B cell (primary cell): Measurements from ENCODE around the gene XRCC6. TPM values are rescaled to one million over a fixed set of nuclear protein-coding genes. Genes with fewer than 3 reads are reported as not detected.
A peak's percentile ranks its signal among the peaks of the same experiment; 100 is the strongest.

Experiments
- ATAC-seq: fragments of 200-7000 bp; cut with Tn5 transposase; one replicate; pipeline ENCODE4 v1.10.0; 2021; ENCODE audit warnings: low read depth, mild to moderate bottlenecking, moderate number of reproducible peaks, moderate library complexity
- CTCF ChIA-PET: fragments of 350-600 bp; sonication (Branson Sonifier 250); formaldehyde crosslinking; loops from one replicate; lab custom pipeline; 2021; ENCODE audit warnings: antibody characterized with exemption, inconsistent platforms; lab: Charles Lee
- POLR2A ChIA-PET: fragments of 350-600 bp; sonication (Branson Sonifier 250); formaldehyde crosslinking; loops from one replicate; lab custom pipeline; 2021; ENCODE audit warnings: antibody characterized with exemption; lab: Charles Lee
- DNase-seq: peaks from one replicate; pipeline ENCODE4 v3.0.0; 2013
- H2AFZ ChIP-seq: 2 replicates; pipeline ENCODE4 v1.6.1; 2012; ENCODE audit warnings: mild to moderate bottlenecking, low read depth, low read length; ENCODE audit not compliant: insufficient read depth, poor library complexity, severe bottlenecking
- H3K27ac ChIP-seq, 2 donors: 1 replicate in 1 of 2; 2 replicates in 1 of 2; pipeline ENCODE4 v1.5.1; 2012 to 2013; ENCODE audit warnings: low read length in 2 of 2, mild to moderate bottlenecking in 2 of 2, moderate library complexity in 1 of 2
- H3K27me3 ChIP-seq, 4 experiments: fragments of 200-600 bp in 1 of 4; sonication (generic) in 1 of 4; replicated peaks in 1 of 4; 1 replicate in 2 of 4; 2 replicates in 2 of 4; pipeline versions ENCODE4 v1.6.1 to v1.7.0; 2013 to 2016; ENCODE audit warnings: low read length in 3 of 4, mild to moderate bottlenecking in 2 of 4, mixed read lengths in 1 of 4, moderate library complexity in 1 of 4; ENCODE audit not compliant: insufficient read depth in 4 of 4, control insufficient read depth in 3 of 4; ENCODE audit errors: control extremely low read depth in 1 of 4
- H3K36me3 ChIP-seq, 2 experiments: replicated peaks in 1 of 2; 1 replicate in 1 of 2; 2 replicates in 1 of 2; pipeline versions ENCODE4 v1.6.1 to v1.7.1; 2013; ENCODE audit warnings: low read length in 1 of 2; ENCODE audit not compliant: insufficient read depth in 2 of 2, control insufficient read depth in 1 of 2; ENCODE audit errors: control extremely low read depth in 1 of 2, extremely low read depth in 1 of 2
- H3K4me1 ChIP-seq, 2 donors: fragments of 200-600 bp in 1 of 2; sonication (generic) in 1 of 2; 1 replicate in 1 of 2; 2 replicates in 1 of 2; pipeline versions ENCODE4 v1.5.1 to v1.6.1; 2013 to 2017; ENCODE audit warnings: low read length in 2 of 2; ENCODE audit not compliant: control insufficient read depth in 2 of 2, insufficient read depth in 2 of 2
- H3K4me2 ChIP-seq: replicated peaks from 2 replicates; pipeline ENCODE3; 2012; ENCODE audit warnings: mild to moderate bottlenecking, low read depth, low read length; ENCODE audit not compliant: poor library complexity, severe bottlenecking
- H3K4me3 ChIP-seq, 5 experiments: fragments of 200-600 bp in 1 of 5; sonication (generic) in 1 of 5; 1 replicate in 3 of 5; 2 replicates in 2 of 5; pipeline versions ENCODE4 v1.5.1 to v1.7.0; 2011 to 2016; ENCODE audit warnings: low read length in 4 of 5, mild to moderate bottlenecking in 4 of 5, low read depth in 2 of 5, control low read depth in 1 of 5, moderate library complexity in 1 of 5; ENCODE audit not compliant: insufficient read depth in 1 of 5; ENCODE audit errors: control extremely low read depth in 1 of 5, extremely low read depth in 1 of 5
- H3K79me2 ChIP-seq: fragments of 200-600 bp; sonication (generic); one replicate; pipeline ENCODE4 v1.6.0; 2016; ENCODE audit warnings: low read length; ENCODE audit not compliant: control insufficient read depth, insufficient read depth
- H3K9ac ChIP-seq: fragments of 200-600 bp; sonication (generic); 2 replicates; pipeline ENCODE4 v1.6.1; 2017; ENCODE audit warnings: mild to moderate bottlenecking, low read length, moderate library complexity
- H3K9me3 ChIP-seq, 3 donors: one replicate each; pipeline versions ENCODE4 v1.6.1 to v1.7.1; 2013; ENCODE audit warnings: low read length in 2 of 3; ENCODE audit not compliant: control insufficient read depth in 2 of 3, insufficient read depth in 1 of 3; ENCODE audit errors: control extremely low read depth in 1 of 3
- H4K20me1 ChIP-seq: 2 replicates; pipeline ENCODE4 v1.6.0; 2012; ENCODE audit warnings: mild to moderate bottlenecking, low read length; ENCODE audit not compliant: insufficient read depth, control insufficient read depth, poor library complexity, severe bottlenecking
- H3K27ac Mint-ChIP-seq: one replicate; pipeline ENCODE4 v1.8.0; 2021; ENCODE audit warnings: mixed read lengths
- H3K27me3 Mint-ChIP-seq: one replicate; pipeline ENCODE4 v1.8.0; 2021; ENCODE audit warnings: mixed read lengths
- H3K4me1 Mint-ChIP-seq: one replicate; pipeline ENCODE4 v1.8.0; 2021; ENCODE audit warnings: mixed read lengths
- H3K4me3 Mint-ChIP-seq: one replicate; pipeline ENCODE4 v1.8.0; 2021; ENCODE audit warnings: mixed read lengths
- H3K9me3 Mint-ChIP-seq: one replicate; pipeline ENCODE4 v1.8.0; 2022; ENCODE audit warnings: mixed read lengths; ENCODE audit not compliant: insufficient read depth
- EZH2 ChIP-seq: IDR thresholded peaks from 2 replicates; pipeline ENCODE4 v1.6.1; 2012; ENCODE audit warnings: borderline replicate concordance, low read depth, mild to moderate bottlenecking, moderate library complexity, low read length; ENCODE audit not compliant: insufficient read depth, poor library complexity, severe bottlenecking
- WGBS: methylation state at CpG from one replicate; pipeline ENCODE4 v1.1.5; 2013; ENCODE audit warnings: missing lambda C conversion rate; ENCODE audit not compliant: insufficient coverage; 5-methylcytosine and 5-hydroxymethylcytosine counted together
- intact Hi-C: fragments of 100-400 bp; cut with micrococcal nuclease; formaldehyde crosslinking; loops from one replicate; pipeline ENCODE4 v1.10.0; 2022
- polyA plus RNA-seq: library from polyadenylated mRNA; depleted of rRNA; stranded (reverse); fragments of >200 nt; gene quantifications from 2 replicates; pipeline ENCODE4 v1.2.3, GENCODE V29; 2012
- total RNA-seq, 2 donors: library from RNA; stranded (reverse); fragments of 120-200 nt in 1 of 2; gene quantifications; 1 replicate in 1 of 2; 2 replicates in 1 of 2; pipeline versions ENCODE4 v1.2.3 to v1.2.4, GENCODE V29; 2013 to 2022
- TF ChIP-seq, protein P1 (sequence below): fragments of 200-600 bp; IDR thresholded peaks from one replicate; pipeline ENCODE4 v1.8.0; 2022; ENCODE audit warnings: antibody characterized with exemption, mild to moderate bottlenecking

Gene XRCC6
- total and polyA plus RNA-seq, 2 donors (not counting 1 experiment from before 2014, with no cell fraction given) = 55.4 to 180 TPM

- Histone ChIP-seq H4K20me1 (peaks cover 54% of the 10 kb centered on the region), H3K9me3 (no peaks in the 10 kb centered on the region), H3K4me3 (peak overlapping the region; percentile 43 to 84 (median 74)), H3K36me3 (peaks cover 4 to 31% of the 10 kb centered on the region in 2 experiments), H3K9ac (peak overlapping the region; percentile 82), H3K27me3 (no peaks in the 10 kb centered on the region), H3K27ac (peak overlapping the region; percentile 92), H3K4me1 (peaks cover 13 to 19% of the 10 kb centered on the region in 2 donors), H3K4me2 (peak overlapping the region; percentile 73), H3K79me2 (peaks cover 100% of the 10 kb centered on the region), H2AFZ (peak overlapping the region; percentile 67)
- ATAC-seq (peak; percentile 90), DNase-seq (peak; percentile 93)
- H3K4me1 Mint-ChIP-seq = peaks cover 19% of the 10 kb centered on the region
- peak overlapping the region; percentile 96 for H3K27ac Mint-ChIP-seq
- intact Hi-C loops = no loop called here
- H3K4me3 Mint-ChIP-seq = peak overlapping the region; percentile 96
- 30% methylated on average over 44 of the region's 50 CpGs for WGBS
- no peaks in the 10 kb centered on the region for H3K27me3 Mint-ChIP-seq
- POLR2A ChIA-PET = interaction anchor here (0.9 to 1.0 kb wide), 2 partner anchors 65 to 244 kb away, joined by 3 to 4 read pairs; partner anchors contain the start of gene TNFRSF13C
- H3K9me3 Mint-ChIP-seq = no peaks in the 10 kb centered on the region
- TF ChIP-seq EZH2 = no peak
- TF ChIP-seq, protein P1, sequence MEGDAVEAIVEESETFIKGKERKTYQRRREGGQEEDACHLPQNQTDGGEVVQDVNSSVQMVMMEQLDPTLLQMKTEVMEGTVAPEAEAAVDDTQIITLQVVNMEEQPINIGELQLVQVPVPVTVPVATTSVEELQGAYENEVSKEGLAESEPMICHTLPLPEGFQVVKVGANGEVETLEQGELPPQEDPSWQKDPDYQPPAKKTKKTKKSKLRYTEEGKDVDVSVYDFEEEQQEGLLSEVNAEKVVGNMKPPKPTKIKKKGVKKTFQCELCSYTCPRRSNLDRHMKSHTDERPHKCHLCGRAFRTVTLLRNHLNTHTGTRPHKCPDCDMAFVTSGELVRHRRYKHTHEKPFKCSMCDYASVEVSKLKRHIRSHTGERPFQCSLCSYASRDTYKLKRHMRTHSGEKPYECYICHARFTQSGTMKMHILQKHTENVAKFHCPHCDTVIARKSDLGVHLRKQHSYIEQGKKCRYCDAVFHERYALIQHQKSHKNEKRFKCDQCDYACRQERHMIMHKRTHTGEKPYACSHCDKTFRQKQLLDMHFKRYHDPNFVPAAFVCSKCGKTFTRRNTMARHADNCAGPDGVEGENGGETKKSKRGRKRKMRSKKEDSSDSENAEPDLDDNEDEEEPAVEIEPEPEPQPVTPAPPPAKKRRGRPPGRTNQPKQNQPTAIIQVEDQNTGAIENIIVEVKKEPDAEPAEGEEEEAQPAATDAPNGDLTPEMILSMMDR = no peak
- CTCF ChIA-PET = interaction anchor here (1.0 to 2.2 kb wide), 2 partner anchors 15 kb away, joined by 3 to 7 read pairs; no protein-coding TSS in a partner anchor
These were observed 61.1 kb downstream of the XRCC6 start for GRCh38 chr22:41682033-41682807.

GRCh38 chr22:41683052-41683451 is 62.0 kb downstream of the XRCC6 start:
- H3K27me3 ChIP-seq = no peaks in the 10 kb centered on the region
- H3K27ac ChIP-seq = peak overlapping the region; percentile 92
- 93% methylated on average over 7 of the region's 9 CpGs for WGBS
- TF ChIP-seq EZH2 = no peak
- TF ChIP-seq, protein P1 = no peak
- H3K9me3 Mint-ChIP-seq = no peaks in the 10 kb centered on the region
- peak overlapping the region; percentile 82 for H3K9ac ChIP-seq
- ATAC-seq (no peak), DNase-seq (no peak)
- intact Hi-C loops = no loop called here
- peaks cover 4 to 24% of the 10 kb centered on the region in 2 experiments for H3K36me3 ChIP-seq
- peaks cover 20 to 26% of the 10 kb centered on the region in 2 donors for H3K4me1 ChIP-seq
- H3K4me1 Mint-ChIP-seq = peaks cover 24% of the 10 kb centered on the region
- peak overlapping the region; percentile 73 for H3K4me2 ChIP-seq
- H4K20me1 ChIP-seq = peaks cover 48% of the 10 kb centered on the region
- peak overlapping the region; percentile 96 for H3K4me3 Mint-ChIP-seq
- POLR2A ChIA-PET = no interaction called here
- peaks cover 100% of the 10 kb centered on the region for H3K79me2 ChIP-seq
- no peaks in the 10 kb centered on the region for H3K9me3 ChIP-seq
- peak overlapping the region in 4 of 5 experiments; percentile 72 to 84 (median 76) for H3K4me3 ChIP-seq
- peak overlapping the region; percentile 67 for H2AFZ ChIP-seq
- no peaks in the 10 kb centered on the region for H3K27me3 Mint-ChIP-seq
- CTCF ChIA-PET = no interaction called here
- peak overlapping the region; percentile 96 for H3K27ac Mint-ChIP-seq
